BJ (cell line): Measurements from ENCODE around the gene JOSD2. TPM values are rescaled to one million over a fixed set of nuclear protein-coding genes. Genes with fewer than 3 reads are reported as not detected.

Experiments
- CTCF ChIA-PET: fragments of 350-600 bp; formaldehyde crosslinking; extraction: SDS; loops from one replicate; lab custom pipeline; 2021; ENCODE audit warnings: antibody characterized with exemption, inconsistent platforms; lab: Yijun Ruan, JAX
- POLR2A ChIA-PET: fragments of 300-600 bp; sonication (Branson Sonifier 250); formaldehyde crosslinking; extraction: SDS; loops from one replicate; lab custom pipeline; 2021; ENCODE audit warnings: antibody characterized with exemption; lab: Charles Lee
- DNase-seq: peaks from one replicate; pipeline ENCODE4 v3.0.0-alpha.2; 2011; ENCODE audit warnings: low read depth
- H3K27me3 ChIP-seq: 2 replicates; pipeline ENCODE4 v1.6.0; 2011; ENCODE audit warnings: low read length; ENCODE audit not compliant: control insufficient read depth, insufficient read depth
- H3K36me3 ChIP-seq: 2 replicates; pipeline ENCODE4 v1.5.1; 2011; ENCODE audit warnings: low read length; ENCODE audit not compliant: control insufficient read depth, insufficient read depth
- H3K4me3 ChIP-seq: 2 replicates; pipeline ENCODE4 v1.5.1; 2011; ENCODE audit warnings: low read depth, mild to moderate bottlenecking, control low read depth, low read length
- polyA plus RNA-seq: library from polyadenylated mRNA; depleted of rRNA; stranded (reverse); fragments of >200 nt; gene quantifications from 2 replicates; pipeline ENCODE4 v1.2.3, GENCODE V29; 2011
- TF ChIP-seq, protein P1 (sequence below): IDR thresholded peaks from 2 replicates; pipeline ENCODE4 v1.5.1; 2011; ENCODE audit warnings: low read depth, mild to moderate bottlenecking, control low read depth, inconsistent platforms, low read length, moderate library complexity; ENCODE audit not compliant: insufficient read depth

JOSD2 gene
- polyA plus RNA-seq, 1 experiment = 44.9 TPM

DNA sequence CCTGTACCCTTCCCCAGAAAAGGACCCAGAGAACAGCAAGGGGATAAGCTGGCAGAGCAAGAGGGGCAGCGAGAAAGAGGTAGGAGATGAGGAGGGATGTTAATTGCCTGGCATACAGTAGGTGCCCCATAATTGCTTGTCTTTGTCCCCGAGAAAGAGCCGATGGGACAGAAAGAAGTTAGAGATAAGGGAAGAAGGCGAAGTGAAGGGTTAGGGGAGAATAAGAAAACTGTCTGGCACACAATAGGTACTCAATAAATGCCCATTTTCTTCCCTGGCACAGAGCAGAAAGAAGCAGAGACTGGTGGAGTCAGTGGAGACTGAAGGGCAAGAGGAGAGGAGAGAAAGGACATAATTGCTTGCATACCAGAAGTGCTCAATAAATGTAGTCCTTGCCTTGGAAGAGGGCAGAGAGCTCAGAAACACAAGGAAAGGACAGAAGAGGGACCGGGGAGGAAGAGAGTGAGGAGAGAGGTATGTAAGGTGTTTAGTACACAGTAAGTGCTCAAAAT, 15.9 kb downstream of the JOSD2 start:
- Histone ChIP-seq H3K4me3 (no peak overlapping the region), H3K36me3 (no peaks in the 10 kb centered on the region), H3K27me3 (peaks cover 15% of the 10 kb centered on the region)
- ChIA-PET POLR2A (no interaction called here), CTCF (no interaction called here)
- TF ChIP-seq, protein P1, sequence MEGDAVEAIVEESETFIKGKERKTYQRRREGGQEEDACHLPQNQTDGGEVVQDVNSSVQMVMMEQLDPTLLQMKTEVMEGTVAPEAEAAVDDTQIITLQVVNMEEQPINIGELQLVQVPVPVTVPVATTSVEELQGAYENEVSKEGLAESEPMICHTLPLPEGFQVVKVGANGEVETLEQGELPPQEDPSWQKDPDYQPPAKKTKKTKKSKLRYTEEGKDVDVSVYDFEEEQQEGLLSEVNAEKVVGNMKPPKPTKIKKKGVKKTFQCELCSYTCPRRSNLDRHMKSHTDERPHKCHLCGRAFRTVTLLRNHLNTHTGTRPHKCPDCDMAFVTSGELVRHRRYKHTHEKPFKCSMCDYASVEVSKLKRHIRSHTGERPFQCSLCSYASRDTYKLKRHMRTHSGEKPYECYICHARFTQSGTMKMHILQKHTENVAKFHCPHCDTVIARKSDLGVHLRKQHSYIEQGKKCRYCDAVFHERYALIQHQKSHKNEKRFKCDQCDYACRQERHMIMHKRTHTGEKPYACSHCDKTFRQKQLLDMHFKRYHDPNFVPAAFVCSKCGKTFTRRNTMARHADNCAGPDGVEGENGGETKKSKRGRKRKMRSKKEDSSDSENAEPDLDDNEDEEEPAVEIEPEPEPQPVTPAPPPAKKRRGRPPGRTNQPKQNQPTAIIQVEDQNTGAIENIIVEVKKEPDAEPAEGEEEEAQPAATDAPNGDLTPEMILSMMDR = no peak
- no peak for DNase-seq

- Histone ChIP-seq H3K36me3 (no peaks in the 10 kb centered on the region), H3K4me3 (no peak overlapping the region), H3K27me3 (peaks cover 15% of the 10 kb centered on the region)
- DNase-seq = no peak
- POLR2A ChIA-PET = no interaction called here
- CTCF ChIA-PET = no interaction called here
- TF ChIP-seq, protein P1 = no peak
These were observed 16.6 kb downstream of the JOSD2 start for GRCh38 chr19:50494186-50495019.

GRCh38 chr19:50493171-50493570, 17.8 kb downstream of the JOSD2 start:
- POLR2A ChIA-PET = no interaction called here
- TF ChIP-seq, protein P1 = no peak
- H3K4me3 ChIP-seq = no peak overlapping the region
- H3K36me3 ChIP-seq = no peaks in the 10 kb centered on the region
- H3K27me3 ChIP-seq = peaks cover 18% of the 10 kb centered on the region
- DNase-seq = no peak
- CTCF ChIA-PET = no interaction called here

- DNase-seq = no peak
- H3K27me3 ChIP-seq = peaks cover 19% of the 10 kb centered on the region
- ChIA-PET CTCF (no interaction called here), POLR2A (no interaction called here)
- no peaks in the 10 kb centered on the region for H3K36me3 ChIP-seq
- TF ChIP-seq, protein P1 = no peak
- no peak overlapping the region for H3K4me3 ChIP-seq
These were observed 18.5 kb downstream of the JOSD2 start for GRCh38 chr19:50492303-50493052.

DNA sequence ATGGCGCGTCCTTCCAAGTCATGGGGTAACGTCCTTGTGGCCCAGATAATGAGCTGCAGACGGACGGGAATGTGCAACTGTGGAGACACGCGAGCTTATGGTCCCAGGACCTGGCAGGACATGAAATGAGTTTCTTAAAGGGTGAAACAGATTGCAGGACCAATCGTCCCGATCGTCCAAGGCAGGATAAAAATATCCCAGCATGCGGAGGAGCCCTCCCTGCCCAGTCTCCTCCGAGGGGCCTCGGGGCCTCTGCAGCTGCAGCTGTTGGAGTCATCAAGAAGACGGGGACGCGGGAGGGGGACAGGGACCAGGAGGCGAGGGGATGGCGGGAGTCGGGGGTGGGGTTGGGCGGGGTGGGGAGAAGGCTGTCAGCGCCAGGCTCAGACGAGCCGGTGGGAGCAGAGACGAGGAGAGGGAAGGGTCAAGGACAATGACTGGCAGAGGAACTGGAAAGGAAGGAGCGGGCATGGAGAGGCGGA, 20.0 kb downstream of the JOSD2 start:
- ChIA-PET CTCF (no interaction called here), POLR2A (no interaction called here)
- no peak for DNase-seq
- H3K36me3 ChIP-seq = no peaks in the 10 kb centered on the region
- TF ChIP-seq, protein P1 = no peak
- H3K4me3 ChIP-seq = no peak overlapping the region
- peaks cover 23% of the 10 kb centered on the region for H3K27me3 ChIP-seq
